Islet of Langerhans (tissue), 1 donor: ENCODE measurements around the gene DUSP12.
A peak's percentile ranks its signal among the peaks of the same experiment; 100 is the strongest.
"Not testable (repeated sequence)": the region's sequence is repeated elsewhere in the genome, so short reads cannot be mapped to it uniquely, and the experiment has no call there.

ENCODE experiments used
- FAIRE-seq: peaks from one replicate; lab custom pipeline; 2011; peaks lifted over from hg19 to GRCh38; lab: Jason Lieb, UNC

DUSP12 gene

DNA sequence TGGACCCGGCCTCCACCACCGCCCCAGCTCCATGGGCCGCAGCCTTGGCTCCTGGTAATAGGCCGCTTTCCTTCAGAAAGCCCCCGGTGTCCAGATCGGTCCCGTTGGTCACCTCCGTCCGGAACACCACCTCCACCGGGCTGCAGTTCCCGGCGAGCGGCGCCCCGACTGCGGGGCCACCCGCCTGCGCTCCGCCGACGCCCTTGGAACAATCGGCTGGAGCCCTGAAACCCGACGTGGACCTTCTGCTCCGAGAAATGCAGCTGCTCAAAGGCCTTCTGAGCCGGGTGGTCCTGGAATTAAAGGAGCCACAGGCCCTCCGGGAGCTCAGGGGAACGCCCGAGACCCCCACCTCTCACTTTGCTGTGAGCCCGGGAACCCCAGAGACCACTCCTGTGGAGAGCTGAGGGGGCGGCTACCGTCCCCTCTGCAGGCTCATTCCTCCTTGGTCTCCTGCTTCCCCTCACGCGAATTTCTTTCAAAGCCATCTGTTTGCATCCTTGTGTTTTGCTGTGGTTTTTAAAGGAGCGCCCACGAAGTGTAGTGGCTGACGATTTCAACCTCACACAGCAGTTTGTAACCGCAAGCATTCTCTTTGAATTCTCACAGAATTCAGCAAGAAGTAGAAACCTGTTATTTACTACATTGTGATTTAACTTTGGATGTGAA, 22.2 kb upstream of the DUSP12 start:
- FAIRE-seq, result no peak

DNA sequence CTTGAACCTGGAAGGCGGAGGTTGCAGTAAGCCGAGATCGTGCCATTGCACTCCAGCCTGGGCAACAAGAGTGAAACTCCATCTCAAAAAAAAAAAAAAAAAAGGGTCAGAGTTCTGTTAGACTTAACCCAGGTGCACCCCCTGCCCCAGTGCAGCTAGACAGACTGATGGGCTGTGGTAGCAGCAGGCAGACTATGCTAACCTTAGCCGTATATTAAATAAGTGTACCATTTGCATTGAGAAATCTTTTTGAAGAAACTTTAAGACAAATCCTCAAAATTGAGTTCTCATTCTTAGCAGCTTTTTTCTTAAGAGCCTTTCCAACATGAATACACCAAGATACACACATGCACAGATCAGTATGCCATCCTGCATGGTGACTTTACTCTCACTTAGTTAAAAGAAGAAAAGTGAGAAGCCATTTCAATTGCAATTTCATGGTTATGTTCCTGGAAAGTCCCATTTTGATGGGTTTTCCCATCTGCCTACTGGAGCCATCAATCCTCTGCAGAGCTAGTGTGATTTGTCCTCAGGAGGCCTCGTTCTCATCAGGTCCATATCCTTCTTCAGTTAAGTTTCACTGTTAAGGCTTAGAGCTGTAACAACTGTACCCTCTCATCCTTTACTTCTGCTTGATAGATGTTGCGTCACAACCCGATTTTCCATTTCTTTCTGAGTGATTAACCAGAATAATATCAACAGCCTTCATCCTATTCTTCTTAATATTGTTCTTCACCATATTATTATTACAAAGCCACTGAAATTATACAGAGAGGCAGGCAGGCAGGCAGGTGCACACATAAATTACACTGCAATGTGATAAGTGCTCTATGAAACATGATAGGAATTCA, 21.0 kb upstream of the DUSP12 start:
- no peak for FAIRE-seq

DNA sequence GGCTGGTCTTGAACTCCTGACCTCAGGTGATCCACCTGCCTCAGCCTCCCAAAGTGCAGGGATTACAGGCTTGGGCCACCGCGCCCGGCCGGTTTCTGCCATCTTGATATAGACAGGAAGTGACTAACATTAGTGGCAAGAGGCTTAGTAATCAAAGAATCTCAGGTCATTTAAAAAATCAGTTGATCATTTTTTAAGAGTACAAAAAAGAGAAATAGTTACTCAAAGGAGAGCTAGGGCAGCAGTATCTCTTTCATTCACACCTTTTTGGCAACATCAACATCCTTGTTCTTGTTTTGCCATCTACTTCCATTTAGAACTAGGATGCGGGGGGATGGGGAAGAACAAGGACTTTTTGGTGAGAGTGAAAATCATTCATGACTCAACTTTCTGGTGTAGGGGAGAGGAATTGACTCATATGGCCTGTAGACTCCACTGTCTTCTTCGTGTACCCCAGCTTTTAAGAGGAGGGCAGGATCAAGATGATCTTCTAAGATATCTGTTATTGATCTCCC, 19.5 kb upstream of the DUSP12 start:
- FAIRE-seq, result no peak

DNA sequence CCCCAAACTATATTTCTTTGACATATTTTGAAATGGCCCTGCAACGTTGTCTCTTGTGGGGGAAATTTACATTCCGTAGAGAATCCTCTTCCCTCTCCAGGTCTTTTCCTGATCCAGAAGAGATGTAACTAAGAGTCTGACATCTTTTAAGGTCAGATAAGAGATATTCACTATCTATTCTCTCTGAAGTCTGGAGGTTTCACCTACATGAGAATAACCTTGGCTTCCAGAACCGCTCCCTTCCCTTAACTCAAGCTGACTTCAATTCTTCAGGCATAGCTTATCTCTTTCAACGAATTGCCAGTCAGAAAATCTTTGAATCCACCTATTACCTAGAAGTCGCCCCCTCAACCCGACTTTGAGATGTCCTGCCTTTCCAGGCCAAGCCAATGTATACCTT, 18.3 kb upstream of the DUSP12 start:
- no peak for FAIRE-seq

DNA sequence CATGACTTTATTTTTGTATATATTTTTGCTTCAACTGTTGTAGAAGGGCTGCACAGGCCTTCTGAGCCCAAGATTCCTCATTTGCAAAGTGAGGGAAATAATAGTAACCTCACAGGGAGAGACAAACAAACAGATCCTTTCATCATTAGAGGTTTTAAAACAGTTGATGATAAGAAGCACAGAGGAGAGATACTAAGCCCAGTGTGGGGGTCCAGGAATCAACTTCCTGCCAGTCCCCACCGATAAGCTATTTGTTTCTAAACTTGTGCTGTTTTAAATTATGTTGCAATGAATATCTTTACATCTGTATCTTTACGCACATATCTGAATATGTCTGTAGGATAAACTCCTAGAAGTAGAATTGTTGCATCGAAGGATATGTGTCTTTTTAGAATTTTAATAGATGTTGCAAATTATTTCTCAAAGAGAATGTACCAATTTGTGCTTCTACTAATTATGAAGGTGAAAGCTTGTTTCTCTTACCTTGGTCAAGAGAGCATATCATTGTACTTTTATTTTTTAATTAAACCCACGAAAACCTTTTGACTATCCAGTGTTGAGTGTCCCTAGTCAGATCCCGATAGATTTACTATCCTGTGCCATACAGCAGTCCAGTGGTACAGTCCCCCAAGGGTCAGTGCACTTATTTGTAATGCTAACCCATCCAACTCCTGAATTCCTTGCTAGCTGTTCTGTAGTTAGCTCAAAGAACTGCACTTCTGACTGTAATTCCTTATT, 17.4 kb upstream of the DUSP12 start:
- no peak for FAIRE-seq

DNA sequence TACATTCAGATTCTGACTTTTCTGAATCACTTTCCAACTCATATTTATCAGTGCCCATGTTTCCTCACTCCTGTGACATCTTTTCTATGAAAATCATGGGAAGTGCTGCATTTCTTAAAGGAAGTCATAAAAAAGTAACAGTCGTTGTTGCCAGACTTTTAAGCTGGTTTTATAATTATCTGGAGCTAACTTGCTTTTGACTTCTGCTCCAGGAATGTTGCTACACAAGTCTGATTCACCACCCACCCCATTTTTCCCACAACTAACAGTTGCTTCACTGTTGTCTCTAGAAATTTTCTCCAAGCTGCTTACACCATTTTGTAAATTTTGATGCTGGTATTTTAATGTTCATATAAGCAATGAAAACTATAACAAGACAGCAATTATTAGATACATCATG, 16.1 kb upstream of the DUSP12 start:
- FAIRE-seq, result no peak

DNA sequence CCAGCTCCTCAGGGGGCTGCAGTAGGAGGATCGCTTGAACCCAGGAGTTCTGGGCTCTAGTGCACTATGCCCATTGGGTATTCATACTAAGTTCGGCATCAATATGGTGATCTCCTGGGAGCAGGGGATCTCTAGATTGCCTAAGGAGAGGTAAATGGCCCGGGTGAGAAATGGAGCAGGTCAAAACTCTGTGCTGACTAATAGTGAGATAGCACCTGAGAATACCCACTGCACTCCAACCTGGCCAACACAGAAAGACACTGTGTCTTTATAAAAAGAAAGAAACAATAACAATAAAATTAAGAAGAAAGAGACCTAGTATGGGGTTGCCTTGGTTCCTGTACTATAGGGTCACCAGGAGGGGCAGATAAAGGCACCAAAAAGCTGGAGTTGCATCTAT, 13.7 kb upstream of the DUSP12 start:
- no peak for FAIRE-seq

DNA sequence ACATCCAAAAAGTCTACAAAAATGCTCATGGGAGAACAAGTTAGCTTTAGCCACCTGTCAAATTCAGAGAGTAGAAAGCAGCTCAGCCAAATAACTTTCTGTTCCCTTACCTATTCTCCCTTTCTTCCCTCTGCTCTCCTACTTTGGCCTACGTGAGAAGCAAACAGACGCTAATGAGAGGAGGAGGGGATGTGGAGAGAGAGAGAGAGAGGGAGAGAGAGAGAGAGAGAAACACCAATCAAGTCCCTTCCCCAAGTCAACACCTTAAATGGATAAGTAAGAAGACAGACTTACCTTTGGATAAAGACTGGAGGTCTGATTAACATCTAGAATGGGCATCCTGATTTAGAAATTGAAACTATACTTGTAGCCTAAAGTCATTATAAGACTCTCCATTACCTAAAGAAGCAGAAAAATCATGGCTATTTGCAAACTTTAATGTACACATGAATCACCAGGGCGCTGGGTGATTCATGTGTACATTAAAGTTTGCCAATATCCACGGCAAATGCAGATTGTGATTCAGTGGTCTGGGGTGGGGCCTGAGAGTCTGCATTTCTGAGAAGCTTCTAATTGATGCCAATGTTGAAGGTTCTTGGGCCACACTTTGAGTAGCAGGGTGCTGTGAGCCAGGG, 13.1 kb upstream of the DUSP12 start:
- no peak for FAIRE-seq

DNA sequence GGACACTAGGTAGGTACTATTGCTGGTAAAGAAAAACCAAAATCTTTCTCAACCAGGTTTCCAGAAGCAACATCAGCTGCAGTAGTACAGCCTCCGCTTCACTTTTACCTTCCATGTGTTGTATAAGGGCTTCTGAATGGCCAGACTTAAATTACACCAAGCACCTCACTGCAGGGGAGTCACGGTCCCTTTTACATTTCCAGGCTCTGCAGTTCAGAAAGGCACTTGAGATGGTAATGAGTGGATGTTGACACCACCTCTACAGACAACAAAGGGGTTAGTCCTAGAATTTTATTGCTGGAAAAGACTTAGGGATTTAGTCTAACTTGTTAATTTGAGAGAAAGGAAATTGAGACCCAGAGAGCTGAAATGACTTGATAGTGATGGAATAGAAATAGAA, 12.0 kb upstream of the DUSP12 start:
- no peak for FAIRE-seq

DNA sequence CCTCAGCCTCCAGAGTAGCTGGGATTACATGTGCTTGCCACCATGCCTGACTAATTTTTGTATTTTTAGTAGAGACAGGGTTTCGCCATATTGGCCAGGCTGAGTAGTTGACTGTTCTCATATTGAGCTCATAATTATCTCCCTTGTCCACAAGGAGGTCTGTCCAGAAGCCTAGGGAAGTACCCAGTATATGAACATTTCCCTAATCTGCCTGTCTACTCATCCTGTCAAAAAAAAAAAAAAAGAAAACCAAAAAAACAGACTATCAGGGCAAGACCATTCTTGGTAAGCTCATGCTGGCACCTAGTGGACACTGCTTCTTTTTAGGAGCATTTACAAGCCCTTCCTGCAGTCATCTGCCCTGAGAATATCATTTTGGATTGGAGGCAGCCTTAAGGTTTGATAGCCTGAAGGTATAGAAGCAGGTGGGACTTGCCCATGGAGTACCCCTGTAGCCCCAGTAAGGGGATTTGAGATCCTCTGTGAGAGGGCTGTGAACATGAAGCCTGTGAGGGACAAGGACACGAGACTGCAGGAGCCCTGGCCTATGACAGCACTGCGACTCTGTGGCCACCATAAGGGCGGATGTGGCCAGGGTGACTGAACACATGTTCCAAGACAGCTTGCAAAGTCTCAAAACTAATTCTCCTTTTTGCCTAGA, 10.8 kb upstream of the DUSP12 start:
- no peak for FAIRE-seq

DNA sequence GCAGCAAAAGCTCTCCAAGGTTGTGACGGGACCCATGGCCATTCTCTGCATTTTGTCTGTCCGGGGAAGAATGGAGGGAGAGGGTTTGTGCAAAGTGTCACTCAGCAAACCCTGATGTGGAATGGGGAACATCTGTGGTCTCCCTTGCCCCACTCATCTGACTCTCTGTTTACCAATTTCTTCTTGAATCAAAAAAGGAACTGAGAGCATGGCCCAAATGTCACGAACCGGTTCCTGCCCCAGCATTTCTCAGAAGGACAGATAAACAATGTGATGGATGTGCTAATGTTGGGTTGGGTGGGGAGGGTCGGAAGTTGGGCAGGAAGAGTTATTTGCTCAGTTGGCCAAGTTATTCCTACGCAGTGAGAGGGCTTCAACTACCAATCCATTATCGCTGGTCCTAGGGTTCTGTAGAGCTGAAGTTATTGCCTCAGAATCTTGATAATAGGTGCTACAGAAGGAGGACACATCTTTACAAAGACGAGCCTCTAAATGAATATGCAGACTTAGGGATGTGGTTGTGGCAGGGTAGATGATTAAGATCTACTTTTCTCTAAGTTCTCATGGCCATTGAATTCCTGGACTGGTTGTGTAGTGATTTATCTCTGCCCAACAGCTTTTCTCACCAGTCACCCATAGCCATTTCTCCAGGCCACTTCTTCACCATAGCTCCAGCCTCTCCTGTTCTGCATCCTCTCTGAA, 9.6 kb upstream of the DUSP12 start:
- FAIRE-seq, result no peak

DNA sequence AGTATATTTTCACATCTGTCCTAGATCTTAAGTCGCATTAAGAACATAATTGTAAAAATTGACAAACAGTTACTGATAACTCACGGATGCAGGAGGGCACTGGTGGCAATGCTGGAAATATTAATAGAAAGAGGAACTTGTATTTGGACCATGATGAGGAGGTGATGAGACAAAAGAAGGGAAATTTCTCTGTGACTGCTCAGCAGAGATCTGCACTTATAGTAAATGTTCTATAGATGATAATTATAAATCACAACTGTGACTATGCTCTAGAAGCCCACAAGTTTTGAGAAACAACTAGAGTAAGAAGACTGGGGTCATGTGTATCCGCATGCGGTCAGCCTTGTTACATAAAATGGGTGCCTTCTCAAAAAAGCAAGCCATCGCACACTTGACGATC, 8.7 kb upstream of the DUSP12 start:
- no peak for FAIRE-seq

DNA sequence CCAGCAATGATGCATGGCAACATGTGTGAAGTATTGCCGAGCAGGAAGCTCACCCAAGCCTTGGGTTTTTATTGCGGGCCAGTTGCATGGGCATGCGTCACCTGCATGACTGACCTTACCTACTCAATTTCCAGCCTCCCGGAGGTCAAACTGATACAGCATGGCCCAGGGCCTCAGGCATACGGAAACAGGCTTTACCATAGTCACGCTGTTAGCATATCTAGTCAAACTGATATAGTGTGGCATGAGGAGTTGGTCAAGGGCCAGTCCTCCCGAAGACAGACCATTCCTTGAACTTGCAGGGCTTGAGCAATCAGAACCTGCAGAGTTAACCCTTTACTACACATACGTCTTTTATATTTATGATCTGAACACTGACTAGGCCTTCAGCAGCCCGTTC, 6.4 kb upstream of the DUSP12 start:
- FAIRE-seq, result no peak

DNA sequence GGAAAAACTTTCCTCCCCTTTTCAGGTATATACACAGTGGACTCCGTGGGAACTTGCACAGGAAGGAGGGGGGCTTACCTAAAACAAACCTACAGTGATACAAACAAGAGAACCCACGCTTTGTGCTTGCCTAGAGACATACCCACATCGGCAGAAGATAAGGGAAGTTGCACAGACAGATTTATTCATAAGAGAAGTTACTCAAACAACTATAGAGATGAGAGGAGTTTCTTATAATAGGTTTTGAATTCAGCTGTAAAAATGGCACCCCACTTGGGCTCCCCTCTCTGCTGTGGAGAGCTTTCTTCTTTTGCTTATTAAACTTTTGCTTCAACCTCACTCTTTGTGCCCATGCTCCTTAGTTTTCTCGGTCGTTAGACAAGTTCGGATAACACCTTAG, 1.8 kb upstream of the DUSP12 start:
- FAIRE-seq, result no peak

DNA sequence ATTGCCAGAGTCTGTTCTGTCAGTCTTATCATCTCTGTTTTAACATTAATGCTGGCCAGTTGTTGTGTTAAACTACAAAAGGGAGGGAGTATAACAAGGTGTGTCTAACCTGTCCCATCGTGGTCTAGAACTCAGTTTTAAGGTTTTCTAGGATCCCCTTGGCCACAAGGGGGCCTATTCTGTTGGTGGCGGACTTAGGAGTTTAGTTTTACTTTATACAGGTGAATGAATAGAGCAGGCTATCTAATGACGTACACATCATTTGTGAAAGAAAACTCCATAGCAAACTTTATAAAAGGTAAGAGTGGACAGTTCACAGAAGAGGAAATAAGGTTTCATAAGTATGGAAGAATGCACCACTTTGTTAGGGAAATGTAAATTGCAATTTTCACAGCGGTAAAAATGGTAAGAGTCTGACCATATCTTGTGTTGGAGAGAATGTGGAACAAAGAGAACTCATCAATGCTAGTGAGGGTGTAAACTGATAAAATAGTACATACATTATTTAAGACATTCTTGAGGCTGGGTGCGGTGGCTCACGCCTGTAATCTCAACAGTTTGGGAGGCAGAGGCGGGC, 14.0 kb downstream of the DUSP12 start:
- peak; percentile 13 for FAIRE-seq

DNA sequence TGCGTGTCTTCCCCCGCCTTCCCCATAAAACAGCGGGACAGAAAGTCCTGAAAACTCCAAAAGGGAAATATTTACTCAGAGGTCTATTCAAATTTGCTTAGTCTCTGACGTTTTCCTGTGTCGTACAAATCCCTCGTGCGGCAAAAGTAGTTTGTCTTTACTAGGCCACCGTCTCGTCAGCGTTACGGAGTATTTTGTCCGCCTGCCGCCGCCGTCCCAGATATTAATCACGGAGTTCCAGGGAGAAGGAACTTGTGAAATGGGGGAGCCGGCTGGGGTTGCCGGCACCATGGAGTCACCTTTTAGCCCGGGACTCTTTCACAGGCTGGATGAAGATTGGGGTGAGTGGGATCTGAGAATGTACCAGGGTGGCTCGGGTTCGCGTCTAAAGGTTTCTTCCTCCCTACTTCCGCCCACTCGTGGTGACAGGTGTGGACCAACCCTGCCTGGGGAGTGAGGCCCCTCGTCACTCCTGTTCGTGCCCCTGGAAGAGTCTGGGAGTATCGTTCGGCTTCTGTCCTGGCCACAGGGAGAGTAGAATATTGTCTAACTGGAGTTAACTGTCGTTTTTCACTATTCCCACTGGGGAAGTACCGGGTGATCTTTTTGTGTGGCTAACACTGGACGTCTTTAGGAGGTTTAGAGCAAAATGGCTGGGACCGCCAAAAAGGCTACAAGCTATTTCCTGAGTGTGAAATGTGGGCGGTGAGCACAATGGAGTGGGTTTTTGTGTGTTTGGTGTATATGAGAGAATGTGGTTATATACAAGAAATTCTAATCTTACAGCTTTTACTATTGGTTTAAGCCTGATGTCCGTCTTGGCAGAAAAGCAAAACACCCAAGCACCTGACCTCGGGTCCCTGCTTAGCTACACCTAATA, 16.8 kb downstream of the DUSP12 start, which contains the start of gene ATF6:
TSS of gene ATF6 (plus strand) at position 219 of the 880 bp plus-strand sequence. CDS start at position 260, 41 bp downstream.
- FAIRE-seq, result peak; percentile 86

DNA sequence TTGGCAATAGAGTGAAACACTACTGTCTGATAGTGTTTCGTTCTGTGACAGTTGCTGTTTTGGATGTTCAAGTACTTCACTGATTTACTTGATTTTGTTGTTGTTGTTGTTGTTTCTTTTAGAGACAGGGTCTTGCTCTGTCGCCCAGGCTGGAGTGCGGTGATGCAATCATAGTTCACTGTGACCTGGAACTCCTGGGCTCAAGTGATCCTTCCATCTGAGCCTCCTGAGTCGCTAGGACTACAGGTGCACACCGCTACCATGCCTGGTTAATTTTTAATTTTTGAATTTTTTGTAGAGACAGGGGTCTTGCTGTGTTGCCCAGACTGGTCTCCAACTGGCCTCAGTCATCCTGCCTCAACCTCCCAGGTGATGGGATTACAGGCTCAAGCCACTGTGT, 18.9 kb downstream of the DUSP12 start:
- no peak for FAIRE-seq

DNA sequence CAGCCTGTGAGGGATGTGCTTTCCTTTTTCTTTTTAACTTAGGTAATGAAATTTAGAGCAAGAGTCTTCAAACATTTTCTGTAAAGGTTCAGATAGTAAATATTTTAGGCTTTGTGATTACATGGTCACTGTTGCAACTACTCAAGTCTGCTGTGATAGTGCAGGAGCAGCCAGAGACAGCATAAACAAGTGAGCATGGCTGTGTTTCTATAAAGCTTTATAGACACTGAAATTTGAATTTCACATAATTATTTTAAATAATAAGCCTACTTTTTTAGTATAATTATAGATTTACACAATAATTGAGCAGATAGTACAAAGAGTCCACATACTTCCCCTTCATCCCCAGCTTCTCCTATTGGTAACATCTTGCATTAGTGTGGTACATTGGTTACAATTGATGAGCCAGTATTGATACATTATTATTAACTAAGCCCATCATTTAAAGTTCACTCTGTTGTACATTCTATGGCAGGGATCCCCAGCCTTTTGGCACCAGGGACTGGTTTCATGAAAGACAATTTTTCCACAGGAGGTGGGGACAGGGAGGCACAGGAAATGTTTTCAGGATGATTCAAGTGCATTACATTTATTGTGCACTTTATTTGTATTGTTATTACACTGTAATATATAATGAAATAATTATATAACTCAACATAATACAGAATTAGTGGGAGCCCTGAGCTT, 19.5 kb downstream of the DUSP12 start:
- FAIRE-seq, result no peak

DNA sequence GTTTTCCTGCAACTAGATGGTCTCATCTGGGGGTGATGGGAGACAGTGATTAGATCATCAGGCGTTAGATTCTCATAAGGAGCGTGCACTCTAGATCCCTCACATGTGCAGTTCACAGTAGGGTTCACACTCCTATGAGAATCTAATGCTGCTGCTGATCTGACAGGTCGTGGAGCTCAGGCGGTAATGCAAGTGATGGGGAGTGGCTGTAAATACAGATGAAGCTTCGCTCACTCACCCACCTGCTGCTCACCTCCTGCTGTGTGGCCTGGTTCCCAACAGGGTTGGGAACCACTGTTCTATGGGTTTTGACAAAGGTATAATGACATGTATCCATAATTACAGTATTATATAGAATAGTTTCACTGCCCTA, 20.1 kb downstream of the DUSP12 start:
- FAIRE-seq, result not testable (repeated sequence)
